SH-SY5Y (cell line): ENCODE results near the gene SLC2A11.

Source experiments
- GATA2 ChIP-seq: IDR thresholded peaks from 2 replicates; pipeline ENCODE4 v1.6.1; 2011; ENCODE audit warnings: mild to moderate bottlenecking, low read depth, low read length
- GATA3 ChIP-seq: IDR thresholded peaks from 2 replicates; pipeline ENCODE4 v1.6.1; 2011; ENCODE audit warnings: low read depth, mild to moderate bottlenecking, low read length, moderate library complexity

DNA sequence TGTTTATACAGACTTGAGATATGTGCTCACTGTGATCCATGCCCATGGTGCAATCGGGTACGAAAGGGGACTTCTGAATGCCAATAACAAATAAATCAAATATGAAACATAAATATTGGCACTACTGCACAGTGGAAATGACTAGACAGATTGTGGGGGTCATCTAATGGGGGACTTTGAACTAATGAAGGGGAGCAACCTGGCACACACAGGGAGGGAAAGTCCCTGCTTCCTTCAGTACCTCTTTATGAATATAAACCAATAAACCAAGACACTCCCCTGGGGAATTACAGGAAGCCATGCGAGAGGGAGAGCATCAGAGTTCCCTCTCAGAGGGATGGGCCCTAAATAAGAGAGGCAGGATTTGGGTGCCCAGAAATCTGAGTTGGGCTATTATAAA lies 57.6 kb downstream of the SLC2A11 start:
- no peak for TF ChIP-seq GATA2
- TF ChIP-seq GATA3 = no peak
